Transverse colon (tissue), 4 donors: ENCODE data around the gene NAV3.

Source experiments
- CTCF ChIP-seq, 5 experiments: fragments of 200-600 bp in 3 of 5; fragments of 450-650 bp in 2 of 5; sonication (generic) in 3 of 5; IDR thresholded peaks; 1 replicate in 2 of 5; 2 replicates in 3 of 5; pipeline ENCODE4 v1.5.1; 2016 to 2017; ENCODE audit warnings: antibody characterized with exemption in 5 of 5, inconsistent platforms in 3 of 5, mild to moderate bottlenecking in 2 of 5, moderate library complexity in 1 of 5
- EP300 ChIP-seq: sonication (generic); formaldehyde crosslinking; IDR thresholded peaks from one replicate; pipeline ENCODE4 v1.6.1; 2017; ENCODE audit warnings: antibody characterized with exemption, low read depth
- POLR2A ChIP-seq: fragments of 450-650 bp; IDR thresholded peaks from one replicate; pipeline ENCODE4 v1.6.1; 2016; ENCODE audit warnings: antibody characterized with exemption, mild to moderate bottlenecking, moderate library complexity
- POLR2AphosphoS5 ChIP-seq, 3 donors: sonication (generic); formaldehyde crosslinking; IDR thresholded peaks; one replicate each; pipeline ENCODE4 v1.6.1; 2016; ENCODE audit warnings: antibody characterized with exemption in 3 of 3

GRCh38 chr12:78081590-78082314 lies 251.1 kb downstream of the NAV3 start:
- no peak for TF ChIP-seq POLR2A
- no peak for TF ChIP-seq CTCF (IDR thresholded peaks at IDR 0.05)
- TF ChIP-seq EP300, result no peak
- no peak for TF ChIP-seq POLR2AphosphoS5 (IDR thresholded peaks at IDR 0.05)
